GM19099 (cell line): ENCODE measurements around the gene SDK2.

Source experiments
- POLR2A ChIP-seq: IDR thresholded peaks from 3 replicates; pipeline ENCODE4 v1.6.1; 2011; ENCODE audit warnings: low read depth; ENCODE audit not compliant: insufficient read length; ENCODE audit errors: extremely low read depth

SDK2 gene

DNA sequence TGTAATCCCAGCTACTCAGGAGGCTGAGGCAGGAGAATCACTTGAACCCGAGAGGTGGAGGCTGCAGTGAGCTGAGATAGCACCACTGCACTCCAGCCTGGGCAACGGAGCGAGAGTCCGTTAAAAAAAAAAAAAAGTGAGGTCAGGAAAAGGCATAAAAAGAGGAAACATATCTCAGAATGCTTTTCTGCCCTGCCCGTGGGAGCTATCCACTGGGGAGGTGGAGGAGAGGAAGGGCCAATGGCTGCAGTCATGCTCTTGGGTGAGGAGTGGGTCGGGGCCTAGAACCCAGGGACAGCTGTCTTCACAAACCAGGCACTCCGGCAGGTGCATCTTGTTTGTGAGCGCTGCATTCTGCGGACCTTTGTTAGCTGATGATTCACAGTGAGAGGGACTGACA is 272.4 kb downstream of the SDK2 start:
- TF ChIP-seq POLR2A = no peak

DNA sequence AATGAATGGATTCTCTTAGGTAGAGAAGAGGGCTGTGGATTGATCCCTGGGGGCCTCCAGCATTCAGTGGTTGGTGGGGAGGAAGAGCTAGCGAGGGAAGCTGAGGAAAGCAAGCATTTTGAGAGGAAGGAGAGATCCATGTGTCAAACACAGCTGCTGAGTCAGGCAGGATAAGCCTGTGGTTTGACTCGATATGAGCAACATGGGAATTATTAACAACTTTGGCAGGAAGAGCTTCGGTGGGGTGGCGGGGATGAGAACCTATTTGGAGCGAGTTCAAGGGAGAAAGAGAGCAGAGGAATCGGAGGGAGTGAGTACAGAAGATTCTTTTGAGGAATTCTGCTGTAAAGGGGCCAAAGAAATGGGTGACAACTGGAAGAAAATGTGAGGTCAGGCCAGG is 273.0 kb downstream of the SDK2 start:
- TF ChIP-seq POLR2A = no peak

DNA sequence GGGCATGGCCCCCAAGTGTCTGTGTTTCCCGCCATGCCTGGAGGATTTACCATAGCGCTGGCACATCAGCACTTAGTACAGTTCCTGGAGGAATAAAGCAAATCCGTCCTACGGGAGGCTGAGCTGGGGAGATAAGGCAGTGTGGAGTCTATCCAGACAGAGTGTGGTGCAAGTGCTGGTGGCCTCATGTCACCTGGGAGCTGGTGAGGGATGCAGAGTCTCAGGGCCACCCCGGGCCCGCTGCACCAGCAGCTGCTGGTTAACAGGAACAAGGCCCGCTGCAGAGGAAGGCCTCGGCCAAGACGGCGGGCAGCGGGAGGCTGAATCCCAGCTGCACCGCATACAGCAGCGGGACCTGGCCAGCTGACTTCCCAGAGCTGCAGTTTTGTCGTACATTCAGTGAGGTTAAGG is 275.1 kb downstream of the SDK2 start:
- no peak for TF ChIP-seq POLR2A

DNA sequence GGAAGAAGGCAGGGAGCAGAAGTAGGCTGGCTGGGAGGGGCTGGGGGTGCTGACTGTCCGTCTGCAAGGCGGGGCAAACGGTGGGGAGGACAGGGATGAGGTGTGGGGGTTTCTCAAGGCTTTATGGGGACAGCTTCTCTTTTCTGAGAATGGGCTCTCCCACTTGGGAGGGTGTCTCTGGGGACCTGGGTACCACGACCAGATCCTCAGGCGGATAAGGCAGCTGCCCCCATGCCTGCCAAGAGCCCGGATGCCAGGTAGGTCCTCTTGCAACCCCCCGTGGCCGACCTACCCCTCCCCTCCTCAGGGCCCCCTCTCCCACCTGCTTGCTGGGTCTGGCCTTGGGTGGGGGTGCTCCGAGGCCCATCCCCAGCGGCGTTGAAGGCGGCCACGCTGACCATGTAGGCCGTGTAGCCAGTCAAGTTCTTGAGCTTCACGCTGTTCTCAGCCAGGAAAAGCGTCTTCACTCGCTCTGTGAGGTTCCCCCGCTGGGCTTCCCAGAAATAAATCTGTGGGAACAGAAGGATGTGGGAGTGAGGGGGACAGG is 276.1 kb downstream of the SDK2 start:
- no peak for TF ChIP-seq POLR2A

DNA sequence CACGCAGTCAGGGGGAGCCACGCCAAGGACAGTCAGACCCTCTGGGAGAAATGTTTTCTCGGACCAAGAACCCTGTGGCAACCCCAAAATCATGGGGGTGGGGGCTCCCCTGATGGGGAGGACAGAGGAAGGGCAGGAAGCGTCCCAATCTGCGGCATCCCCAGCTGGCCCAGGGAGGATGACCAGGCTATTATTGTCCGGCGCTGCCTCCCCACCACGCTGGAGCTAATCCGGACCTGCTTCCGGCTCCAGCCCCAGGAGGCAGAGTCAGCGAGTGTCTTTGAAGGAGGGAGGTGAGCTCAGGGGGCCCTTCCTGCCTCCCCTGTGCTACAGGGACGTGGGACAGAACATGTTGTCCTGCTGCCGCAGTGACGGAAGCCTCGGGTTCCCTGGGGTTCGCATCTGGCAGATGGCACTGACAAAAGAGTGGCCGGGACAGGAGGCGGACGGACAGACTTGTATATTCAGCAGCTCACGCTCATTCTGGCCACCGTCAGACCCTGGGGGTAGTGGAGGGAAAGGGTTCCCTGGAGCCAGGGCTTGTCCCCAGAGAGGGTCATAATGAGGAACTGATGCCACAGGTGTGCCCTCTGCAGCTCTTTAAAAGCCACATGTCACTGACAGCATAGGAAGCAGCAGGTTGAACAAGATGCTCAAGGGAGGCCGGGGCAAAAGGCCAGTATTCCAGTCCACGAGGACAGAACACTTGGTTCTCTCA is 278.2 kb downstream of the SDK2 start:
- no peak for TF ChIP-seq POLR2A

DNA sequence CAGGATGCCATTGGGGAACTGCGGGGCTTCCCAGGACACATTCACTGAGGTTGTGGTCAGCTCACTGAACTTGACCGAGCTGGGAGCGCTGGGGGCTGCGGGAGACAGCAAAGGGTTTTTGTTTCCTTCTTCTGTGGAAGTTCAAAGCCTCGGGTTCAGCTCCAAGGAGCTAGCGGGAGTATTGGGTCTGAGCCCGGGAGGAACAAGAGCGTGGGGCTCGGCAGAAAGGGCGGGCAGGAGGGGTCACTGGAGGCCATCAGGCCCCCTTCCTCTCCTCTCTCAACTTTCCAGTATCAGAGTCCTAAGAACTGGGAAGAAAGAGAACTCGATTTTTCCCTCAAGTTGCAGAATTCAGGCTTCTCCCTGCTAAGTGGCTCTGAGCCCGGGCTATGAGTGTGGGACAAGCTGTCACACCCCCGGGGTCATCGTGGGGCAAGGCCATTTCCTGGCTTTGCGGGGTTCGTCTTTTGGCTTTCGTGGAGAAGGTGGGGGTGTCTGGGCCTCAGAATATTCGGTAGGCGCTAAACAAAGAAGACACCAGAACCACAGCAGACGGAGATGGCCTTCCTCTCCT is 278.9 kb downstream of the SDK2 start:
- TF ChIP-seq POLR2A = no peak

DNA sequence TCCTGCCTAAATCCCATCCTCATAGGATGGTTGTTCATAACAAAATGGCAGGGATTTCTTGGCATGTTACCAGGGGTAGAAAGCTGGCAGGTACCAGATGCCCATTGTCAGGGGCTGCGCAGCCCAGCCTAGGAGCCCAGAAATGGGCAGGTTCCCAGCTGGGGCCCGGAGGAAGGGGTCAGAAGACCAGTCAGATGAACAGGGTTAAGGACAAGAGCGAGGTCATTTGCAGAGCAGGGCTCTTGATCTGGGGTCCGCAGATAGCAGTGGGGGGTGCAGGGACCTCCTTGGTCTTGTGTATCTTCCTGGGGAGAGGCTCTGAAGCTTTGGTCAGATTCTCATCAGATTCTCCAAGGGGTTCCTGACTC is 280.1 kb downstream of the SDK2 start:
- no peak for TF ChIP-seq POLR2A

DNA sequence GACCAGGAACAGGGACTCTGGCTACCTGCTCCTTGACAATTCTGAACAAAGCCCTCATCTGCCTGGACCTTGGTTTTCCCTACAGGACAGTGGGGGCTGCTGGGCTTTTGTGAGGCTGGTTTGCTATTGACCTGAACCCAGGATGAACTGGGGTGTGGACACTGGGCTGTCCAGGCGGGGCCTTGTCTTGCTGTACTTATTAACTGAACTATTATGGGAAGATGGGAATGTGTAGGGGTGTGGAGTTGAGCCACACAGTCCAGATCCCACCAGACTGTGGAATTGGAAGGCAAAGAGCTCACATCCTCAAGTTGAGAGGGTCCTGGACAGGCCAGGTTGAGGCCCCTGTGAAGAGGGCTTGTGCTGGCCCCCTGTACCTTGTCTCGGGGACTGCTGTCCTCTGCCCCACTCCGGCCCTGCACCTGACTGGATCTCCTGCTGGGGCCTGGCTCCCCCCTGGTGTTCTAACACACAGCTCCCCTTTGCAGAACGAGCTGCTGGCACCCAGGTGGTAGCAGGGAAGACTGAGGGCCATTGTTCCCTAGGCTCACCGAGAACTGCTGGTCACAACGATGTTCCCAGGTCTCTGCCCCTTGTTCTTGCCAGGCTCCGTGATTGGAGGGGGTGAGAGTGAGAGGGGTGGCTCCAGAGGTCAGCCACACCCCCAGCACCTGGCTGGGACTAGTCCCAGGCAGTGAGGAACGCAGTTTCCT is 280.6 kb downstream of the SDK2 start:
- TF ChIP-seq POLR2A = no peak

DNA sequence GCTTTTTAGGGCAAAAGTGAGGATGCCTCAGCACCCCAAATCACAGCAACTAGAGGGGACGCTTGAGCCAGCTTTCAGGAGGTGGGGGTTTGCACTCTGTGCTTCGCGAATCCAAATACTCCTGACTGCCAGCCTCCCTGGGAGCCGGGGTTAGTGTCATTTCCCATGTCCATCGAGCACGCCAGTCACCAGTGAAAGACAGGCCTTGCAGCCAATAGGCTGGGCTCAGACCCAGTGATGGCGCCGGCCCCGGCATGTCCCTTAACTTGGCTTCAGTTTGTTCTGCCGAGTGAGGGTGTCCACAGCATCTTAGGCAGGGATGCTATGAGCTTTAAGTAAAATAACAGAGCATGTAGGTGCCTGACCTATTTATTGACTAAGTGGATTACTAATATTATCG is 281.5 kb downstream of the SDK2 start:
- no peak for TF ChIP-seq POLR2A

DNA sequence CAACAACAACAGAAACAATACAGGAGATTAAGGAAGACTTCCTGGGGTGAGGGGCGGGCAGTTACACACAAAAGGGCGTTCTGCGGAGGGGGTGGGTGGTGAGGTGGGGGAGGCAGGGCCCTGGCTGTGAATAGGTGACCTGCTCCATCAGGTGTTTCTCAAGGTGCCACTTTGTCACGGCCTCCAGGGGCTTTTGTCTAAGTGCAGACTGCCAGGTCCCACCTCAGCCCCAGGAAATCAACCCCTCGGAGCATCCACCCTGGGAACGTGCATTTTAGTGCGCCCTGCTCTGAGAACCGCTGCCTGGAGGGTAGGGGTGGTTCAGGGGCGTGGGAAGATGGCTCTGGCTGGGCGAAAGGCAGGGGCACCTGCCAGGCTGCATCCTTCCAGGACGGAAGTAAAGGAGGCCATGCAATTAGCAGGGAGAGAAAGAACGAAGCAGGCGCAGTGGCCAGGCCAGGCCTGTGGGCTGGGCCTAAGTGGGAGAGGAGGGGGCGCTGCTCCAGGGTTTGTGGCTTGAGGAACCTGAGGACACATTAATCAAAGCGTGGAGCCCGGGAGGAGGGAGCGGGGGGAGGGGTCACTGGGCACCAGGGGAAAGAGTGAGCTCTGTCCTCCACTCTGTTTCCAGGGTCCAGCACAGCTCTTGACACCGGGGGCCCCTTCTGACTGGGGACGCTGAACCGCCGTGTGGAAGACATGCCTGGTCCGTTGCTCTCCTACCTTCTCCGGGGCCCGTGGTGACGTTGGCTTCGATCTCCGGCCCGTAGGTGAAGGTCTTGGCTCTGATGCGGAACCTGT is 283.1 kb downstream of the SDK2 start:
- no peak for TF ChIP-seq POLR2A

DNA sequence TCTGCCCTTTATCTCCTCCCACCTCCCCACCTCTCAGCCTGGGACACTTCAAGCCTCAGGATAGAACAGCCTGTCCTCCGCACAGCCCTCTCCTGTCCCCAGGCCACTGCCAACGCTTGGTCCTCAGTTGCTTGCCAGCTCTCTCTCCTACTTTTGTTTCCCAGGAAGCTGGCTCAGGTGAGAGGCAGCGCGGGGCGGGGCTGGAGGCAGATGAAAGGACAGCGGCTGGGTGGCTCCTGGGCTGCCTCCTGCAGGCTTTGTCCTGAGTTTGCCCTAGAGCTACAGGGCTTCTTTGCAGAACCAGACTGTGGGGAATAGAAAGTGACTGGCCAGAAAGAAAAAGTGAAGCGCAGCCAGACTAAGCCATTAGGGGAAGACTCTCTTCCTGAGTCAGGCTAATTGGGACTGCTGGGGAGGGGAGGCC is 284.2 kb downstream of the SDK2 start:
- TF ChIP-seq POLR2A = no peak

DNA sequence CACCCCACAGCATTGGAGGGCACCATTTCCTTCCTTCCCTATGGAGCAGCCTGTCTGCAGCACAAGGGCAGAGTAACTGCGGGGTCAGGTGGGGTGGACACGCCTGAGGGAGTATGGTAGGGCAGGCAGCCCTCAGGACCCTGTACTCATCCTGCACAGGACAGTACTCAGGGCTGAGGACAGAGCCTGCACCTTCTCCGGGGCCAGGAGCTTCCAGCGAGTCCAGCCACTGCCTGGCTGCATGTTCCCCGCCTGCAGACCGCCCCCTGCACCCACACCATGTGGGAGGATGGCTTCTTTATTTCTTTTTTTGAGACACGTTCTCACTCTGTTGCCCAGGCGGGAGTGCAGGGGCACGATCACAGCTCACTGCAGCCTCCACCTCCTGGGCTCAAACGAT is 284.9 kb downstream of the SDK2 start:
- no peak for TF ChIP-seq POLR2A

DNA sequence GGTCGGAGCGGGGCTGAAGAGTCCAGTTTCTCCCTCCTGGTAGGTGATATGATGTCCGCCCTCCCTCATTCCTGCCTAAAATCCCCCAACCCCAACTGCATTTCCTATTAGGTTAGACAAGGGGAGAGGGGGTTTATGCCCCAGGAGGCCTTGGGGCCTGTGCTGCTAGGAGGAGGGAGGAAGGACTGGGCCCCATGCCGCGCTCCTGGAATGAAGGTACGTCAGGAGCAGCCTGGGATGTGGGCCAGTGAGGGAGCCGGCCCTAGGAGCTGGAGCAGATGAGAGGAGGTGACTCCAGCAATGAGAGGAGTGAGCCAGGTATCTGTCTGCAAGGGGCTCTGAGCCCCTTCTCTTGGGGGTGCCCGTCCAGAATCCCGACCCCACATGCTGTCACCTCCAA is 285.6 kb downstream of the SDK2 start:
- no peak for TF ChIP-seq POLR2A

DNA sequence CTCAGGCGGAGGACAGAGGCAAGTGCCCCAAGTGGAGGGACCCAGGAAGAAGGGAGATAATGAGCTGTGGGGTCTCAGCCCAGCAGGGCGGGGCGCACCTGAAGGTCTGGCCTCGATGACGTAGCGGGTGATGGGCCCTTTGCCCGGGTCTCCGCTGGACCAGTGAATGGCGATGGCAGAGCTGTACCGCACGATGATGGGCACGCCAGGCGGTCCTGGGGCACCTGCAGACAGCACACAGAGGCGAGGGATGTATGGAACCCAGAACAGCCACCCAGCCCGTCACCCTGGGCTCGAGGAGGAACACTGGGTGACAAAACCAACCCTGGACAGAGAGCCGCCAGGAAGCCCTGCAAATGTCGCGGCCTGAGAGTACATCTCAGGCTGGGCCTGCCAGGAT is 286.3 kb downstream of the SDK2 start:
- no peak for TF ChIP-seq POLR2A

DNA sequence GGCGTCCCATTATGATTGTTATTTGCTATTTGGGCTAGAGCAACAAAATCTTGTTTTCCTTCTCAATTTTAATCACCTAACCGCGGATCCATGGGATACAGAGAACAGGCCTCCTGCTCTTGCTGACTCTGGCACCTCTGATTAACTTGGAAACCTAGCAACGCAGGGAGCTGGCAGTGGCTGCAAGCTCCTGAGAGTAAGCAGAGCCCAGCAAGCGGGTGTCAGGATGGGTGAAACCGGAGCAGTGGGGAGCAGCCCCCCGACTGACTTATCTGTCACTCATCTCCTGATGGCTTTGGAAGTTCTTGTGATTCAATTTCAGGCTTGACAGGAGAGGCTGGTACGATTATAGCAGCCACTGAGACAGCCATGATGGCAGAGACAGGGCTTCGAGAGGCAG is 286.9 kb downstream of the SDK2 start:
- no peak for TF ChIP-seq POLR2A

DNA sequence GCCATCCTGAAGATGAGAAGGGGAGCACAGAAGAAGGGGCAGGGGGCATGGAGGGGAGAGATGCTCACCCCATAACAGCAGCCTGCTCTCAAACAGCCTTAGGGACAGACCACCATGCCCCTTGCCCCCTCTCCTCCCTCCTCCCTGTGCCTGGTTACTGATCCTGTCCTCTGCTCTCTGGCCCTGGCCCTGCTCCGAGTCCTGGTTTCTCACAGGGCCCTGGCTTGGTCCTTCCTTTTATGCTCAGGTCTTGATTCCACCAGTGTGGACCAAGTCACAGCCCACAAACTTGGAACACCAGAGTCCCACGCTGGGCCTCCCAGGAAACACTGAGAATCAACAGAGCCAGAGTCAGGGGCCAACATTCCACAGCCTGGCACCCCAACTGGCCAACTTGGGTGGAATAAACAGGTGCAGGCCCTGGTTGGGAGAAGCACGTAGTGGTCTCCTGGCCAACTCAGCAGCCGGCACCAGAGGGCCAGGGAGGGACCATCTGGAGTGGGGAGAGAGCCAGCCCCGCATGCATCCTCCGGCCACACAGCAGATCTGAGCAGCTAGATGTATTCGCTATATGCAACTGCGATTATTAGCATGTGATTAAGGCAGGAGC is 287.6 kb downstream of the SDK2 start:
- no peak for TF ChIP-seq POLR2A
